Fibroblast of lung (primary cell): ENCODE measurements around the gene GRK4. TPM values are rescaled to one million over a fixed set of nuclear protein-coding genes. Genes with fewer than 3 reads are reported as not detected.

Source experiments
- DNase-seq, 2 donors: peaks; one replicate each; pipeline versions ENCODE4 v3.0.0 to v3.0.0-alpha.2; 2010; ENCODE audit warnings: low read depth in 2 of 2
- H2AFZ ChIP-seq: 2 replicates; pipeline ENCODE4 v1.5.1; 2012; ENCODE audit warnings: low read length, control low read depth, inconsistent platforms
- H3K27ac ChIP-seq: 2 replicates; pipeline ENCODE4 v1.5.1; 2011; ENCODE audit warnings: low read length, control low read depth; ENCODE audit not compliant: insufficient read depth
- H3K27me3 ChIP-seq: 2 replicates; pipeline ENCODE4 v1.5.1; 2011; ENCODE audit warnings: mild to moderate bottlenecking, low read length; ENCODE audit not compliant: control insufficient read depth, insufficient read depth
- H3K36me3 ChIP-seq: 2 replicates; pipeline ENCODE4 v1.5.1; 2011; ENCODE audit warnings: low read length; ENCODE audit not compliant: control insufficient read depth, insufficient read depth
- H3K4me1 ChIP-seq: 2 replicates; pipeline ENCODE4 v1.5.1; 2011; ENCODE audit warnings: low read length; ENCODE audit not compliant: control insufficient read depth, insufficient read depth; ENCODE audit errors: extremely low read depth
- H3K4me2 ChIP-seq: 2 replicates; pipeline ENCODE4 v1.5.1; 2011; ENCODE audit warnings: low read length, control low read depth; ENCODE audit not compliant: insufficient read depth; ENCODE audit errors: extremely low read depth
- H3K4me3 ChIP-seq, 4 experiments: fragments of 200-600 bp in 1 of 4; sonication (generic) in 1 of 4; replicated peaks in 1 of 4; 2 replicates each; pipeline ENCODE4 v1.5.1; 2011 to 2016; ENCODE audit warnings: low read length in 4 of 4, low read depth in 3 of 4, mild to moderate bottlenecking in 3 of 4, control low read depth in 2 of 4, inconsistent platforms in 1 of 4, mixed read lengths in 1 of 4; ENCODE audit not compliant: insufficient read depth in 1 of 4; ENCODE audit errors: control extremely low read depth in 1 of 4
- H3K79me2 ChIP-seq: 2 replicates; pipeline ENCODE4 v1.5.1; 2012; ENCODE audit warnings: mild to moderate bottlenecking, low read length, inconsistent platforms; ENCODE audit not compliant: control insufficient read depth, insufficient read depth
- H3K9ac ChIP-seq: 2 replicates; pipeline ENCODE4 v1.5.1; 2011; ENCODE audit warnings: mild to moderate bottlenecking, low read length, control low read depth; ENCODE audit not compliant: insufficient read depth
- H3K9me3 ChIP-seq: 2 replicates; pipeline ENCODE4 v1.5.1; 2012; ENCODE audit warnings: low read depth, low read length; ENCODE audit not compliant: control insufficient read depth, insufficient read depth
- H4K20me1 ChIP-seq: 2 replicates; pipeline ENCODE4 v1.5.1; 2011; ENCODE audit warnings: low read length; ENCODE audit not compliant: control insufficient read depth, insufficient read depth; ENCODE audit errors: extremely low read depth
- CTCF ChIP-seq, 2 donors: IDR thresholded peaks in 1 of 2; conservative IDR thresholded peaks in 1 of 2; 1 replicate in 1 of 2; 2 replicates in 1 of 2; pipeline ENCODE4 v1.5.1; 2011 to 2012; ENCODE audit warnings: low read length in 2 of 2, control low read depth in 1 of 2, inconsistent platforms in 1 of 2, low read depth in 1 of 2, mild to moderate bottlenecking in 1 of 2
- EZH2 ChIP-seq: IDR thresholded peaks from 2 replicates; pipeline ENCODE4 v1.5.1; 2012; ENCODE audit warnings: low read length, control low read depth, mild to moderate bottlenecking; ENCODE audit errors: missing control alignments
- polyA plus RNA-seq, 2 donors: library from polyadenylated mRNA; depleted of rRNA in 1 of 2; stranded (reverse) in 1 of 2; unstranded in 1 of 2; fragments of >200 nt; gene quantifications; 2 replicates each; pipeline ENCODE4 v1.2.1, GENCODE V29; 2011 to 2012; ENCODE audit warnings: missing spikeins in 1 of 2
- total RNA-seq: library from RNA; depleted of rRNA; stranded (reverse); fragments of >200 nt; gene quantifications from 2 replicates; pipeline ENCODE4 v1.2.1, GENCODE V29; 2014

Gene GRK4
- total and polyA plus RNA-seq, 2 donors (not counting 1 experiment from before 2014, with no cell fraction given): 4.4 to 5.9 TPM

GRCh38 chr4:2923668-2924173, 39.6 kb upstream of the GRK4 start:
- no peaks in the 10 kb centered on the region for H4K20me1 ChIP-seq

GRCh38 chr4:2924286-2924685, 39.1 kb upstream of the GRK4 start:
- Histone ChIP-seq H3K9ac (no peak overlapping the region), H4K20me1 (no peaks in the 10 kb centered on the region), H3K9me3 (no peaks in the 10 kb centered on the region), H3K4me1 (peaks cover 3% of the 10 kb centered on the region), H3K27me3 (no peaks in the 10 kb centered on the region), H3K4me2 (no peak overlapping the region), H3K79me2 (peaks cover 3% of the 10 kb centered on the region), H3K27ac (no peak overlapping the region), H3K36me3 (peaks cover 20% of the 10 kb centered on the region), H3K4me3 (no peak overlapping the region), H2AFZ (no peak overlapping the region)
- TF ChIP-seq EZH2 (no peak), CTCF (conservative IDR thresholded peaks at IDR 0.05 in 1 of 2, IDR thresholded peaks at IDR 0.05 in 1 of 2; ENCODE audit: low read depth in 1 of 2, low read length in 2 of 2) (no peak)
- no peak for DNase-seq

More at GRCh38 chr4:2923668-2924173, 39.6 kb upstream of the GRK4 start:
- no peak for DNase-seq
- Histone ChIP-seq H3K79me2 (peaks cover 3% of the 10 kb centered on the region), H3K27me3 (no peaks in the 10 kb centered on the region), H3K4me1 (peaks cover 3% of the 10 kb centered on the region), H3K4me3 (no peak overlapping the region), H3K9me3 (no peaks in the 10 kb centered on the region), H3K4me2 (no peak overlapping the region), H2AFZ (no peak overlapping the region), H3K9ac (no peak overlapping the region), H3K36me3 (peaks cover 19% of the 10 kb centered on the region), H3K27ac (no peak overlapping the region)
- no peak for TF ChIP-seq CTCF (conservative IDR thresholded peaks at IDR 0.05 in 1 of 2, IDR thresholded peaks at IDR 0.05 in 1 of 2; ENCODE audit: low read depth in 1 of 2, low read length in 2 of 2)
- TF ChIP-seq EZH2: no peak

- Histone ChIP-seq H3K9me3 (no peaks in the 10 kb centered on the region), H3K27ac (no peak overlapping the region), H3K36me3 (peaks cover 25% of the 10 kb centered on the region), H3K27me3 (no peaks in the 10 kb centered on the region), H3K4me1 (peaks cover 3% of the 10 kb centered on the region), H2AFZ (no peak overlapping the region), H3K9ac (no peak overlapping the region), H4K20me1 (no peaks in the 10 kb centered on the region), H3K4me2 (no peak overlapping the region), H3K79me2 (peaks cover 3% of the 10 kb centered on the region), H3K4me3 (no peak overlapping the region)
- TF ChIP-seq EZH2 (no peak), CTCF (conservative IDR thresholded peaks at IDR 0.05 in 1 of 2, IDR thresholded peaks at IDR 0.05 in 1 of 2; ENCODE audit: low read depth in 1 of 2, low read length in 2 of 2) (no peak)
- DNase-seq: no peak
Measured at GRCh38 chr4:2924765-2925301, 38.5 kb upstream of the GRK4 start.
